Tibial artery (tissue), 4 donors: Measurements from ENCODE around the gene PRDM13.
"Not testable (repeated sequence)": the region's sequence is repeated elsewhere in the genome, so short reads cannot be mapped to it uniquely, and the experiment has no call there.

Experiments
- DNase-seq, 2 donors: peaks; one replicate each; pipeline ENCODE4 v3.0.0-alpha.2; 2019
- H3K27ac ChIP-seq, 2 donors: fragments of 200-600 bp; sonication (generic) in 1 of 2; 1 replicate in 1 of 2; 2 replicates in 1 of 2; pipeline ENCODE4 v1.5.1; 2018 to 2019; ENCODE audit warnings: mild to moderate bottlenecking in 1 of 2
- H3K27me3 ChIP-seq, 2 donors: fragments of 200-600 bp; sonication (generic) in 1 of 2; one replicate each; pipeline versions ENCODE4 v1.5.1 to v1.6.0; 2016 to 2019
- H3K36me3 ChIP-seq, 3 donors: fragments of 200-600 bp; sonication (generic) in 2 of 3; one replicate each; pipeline ENCODE4 v1.5.1; 2016 to 2019; ENCODE audit warnings: mild to moderate bottlenecking in 2 of 3
- H3K4me1 ChIP-seq, 4 donors: fragments of 200-600 bp; sonication (generic) in 2 of 4; 1 replicate in 3 of 4; 2 replicates in 1 of 4; pipeline ENCODE4 v1.5.1; 2016 to 2019
- H3K4me3 ChIP-seq, 2 donors: fragments of 200-600 bp; sonication (generic) in 1 of 2; 1 replicate in 1 of 2; 2 replicates in 1 of 2; pipeline ENCODE4 v1.5.1; 2018 to 2019; ENCODE audit warnings: mild to moderate bottlenecking in 2 of 2
- H3K9me3 ChIP-seq, 3 donors: fragments of 200-600 bp; sonication (generic) in 1 of 3; one replicate each; pipeline ENCODE4 v1.5.1; 2016 to 2019
- CTCF ChIP-seq, 2 experiments: fragments of 200-600 bp in 1 of 2; fragments of 450-650 bp in 1 of 2; IDR thresholded peaks; one replicate each; pipeline ENCODE4 v1.5.1; 2017 to 2019; ENCODE audit warnings: antibody characterized with exemption in 2 of 2, mild to moderate bottlenecking in 1 of 2, moderate library complexity in 1 of 2
- intact Hi-C: fragments of 100-400 bp; cut with DNase I; formaldehyde crosslinking; loops from one replicate; pipeline ENCODE4 v1.15.0; 2023; ENCODE audit warnings: low total_unique reads

Gene PRDM13

GRCh38 chr6:99641270-99641669 is 34.6 kb downstream of the PRDM13 start:
- Histone ChIP-seq H3K27ac (no peak overlapping the region), H3K36me3 (no peaks in the 10 kb centered on the region), H3K4me3 (no peak overlapping the region), H3K4me1 (no peaks in the 10 kb centered on the region), H3K9me3 (peaks cover 0 to 13% (median 13%) of the 10 kb centered on the region in 3 donors), H3K27me3 (no peaks in the 10 kb centered on the region)
- TF ChIP-seq CTCF (IDR thresholded peaks at IDR 0.05) = no peak
- no peak for DNase-seq
- intact Hi-C loops = no loop called here

- H3K36me3 ChIP-seq = no peaks in the 10 kb centered on the region
- H3K27me3 ChIP-seq = no peaks in the 10 kb centered on the region
- no peak for DNase-seq
- no peak overlapping the region for H3K4me3 ChIP-seq
- intact Hi-C loops = no loop called here
- no peak overlapping the region for H3K27ac ChIP-seq
- no peaks in the 10 kb centered on the region for H3K9me3 ChIP-seq
- TF ChIP-seq CTCF (IDR thresholded peaks at IDR 0.05) = no peak
- H3K4me1 ChIP-seq = no peaks in the 10 kb centered on the region
Observed at GRCh38 chr6:99645986-99646385, 39.4 kb downstream of the PRDM13 start.

DNA sequence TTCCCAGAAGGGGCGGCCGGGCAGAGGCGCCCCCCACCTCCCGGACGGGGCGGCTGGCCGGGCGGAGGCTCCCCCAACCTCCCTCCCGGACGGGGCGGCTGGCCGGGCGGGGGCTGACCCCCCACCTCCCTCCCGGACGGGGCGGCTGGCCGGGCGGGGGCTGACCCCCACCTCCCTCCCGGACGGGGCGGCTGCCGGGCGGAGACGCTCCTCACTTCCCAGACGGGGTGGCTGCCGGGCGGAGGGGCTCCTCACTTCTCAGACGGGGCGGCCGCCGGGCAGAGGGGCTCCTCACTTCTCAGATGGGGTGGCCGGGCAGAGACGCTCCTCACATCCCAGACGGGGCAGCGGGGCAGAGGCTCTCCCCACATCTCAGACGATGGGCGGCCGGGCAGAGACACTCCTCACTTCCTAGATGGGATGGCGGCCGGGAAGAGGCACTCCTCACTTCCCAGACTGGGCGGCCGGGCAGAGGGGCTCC is 43.5 kb downstream of the PRDM13 start:
- H3K4me3 ChIP-seq, DNase-seq, H3K9me3 ChIP-seq, H3K27me3 ChIP-seq, H3K4me1 ChIP-seq, intact Hi-C loops, H3K27ac ChIP-seq, H3K36me3 ChIP-seq: not testable (repeated sequence)

GRCh38 chr6:99660206-99660605 is 53.6 kb downstream of the PRDM13 start:
- Histone ChIP-seq H3K36me3 (no peaks in the 10 kb centered on the region), H3K27me3 (no peaks in the 10 kb centered on the region), H3K4me3 (no peak overlapping the region), H3K27ac (no peak overlapping the region), H3K9me3 (no peaks in the 10 kb centered on the region), H3K4me1 (no peaks in the 10 kb centered on the region)
- no peak for TF ChIP-seq CTCF (IDR thresholded peaks at IDR 0.05)
- intact Hi-C loops = no loop called here
- no peak for DNase-seq

GRCh38 chr6:99661870-99662269 is 55.2 kb downstream of the PRDM13 start:
- H3K9me3 ChIP-seq = no peaks in the 10 kb centered on the region

GRCh38 chr6:99662616-99663015 is 56.0 kb downstream of the PRDM13 start:
- DNase-seq = no peak
- no peaks in the 10 kb centered on the region for H3K4me1 ChIP-seq
- H3K27me3 ChIP-seq = no peaks in the 10 kb centered on the region
- no peaks in the 10 kb centered on the region for H3K36me3 ChIP-seq
- no peak overlapping the region for H3K27ac ChIP-seq
- intact Hi-C loops = no loop called here
- no peak overlapping the region for H3K4me3 ChIP-seq
- no peaks in the 10 kb centered on the region for H3K9me3 ChIP-seq
- TF ChIP-seq CTCF (IDR thresholded peaks at IDR 0.05) = no peak

More at GRCh38 chr6:99661870-99662269, 55.2 kb downstream of the PRDM13 start:
- no peaks in the 10 kb centered on the region for H3K36me3 ChIP-seq
- H3K27me3 ChIP-seq = no peaks in the 10 kb centered on the region
- H3K4me3 ChIP-seq = no peak overlapping the region
- H3K27ac ChIP-seq = no peak overlapping the region
- intact Hi-C loops = no loop called here
- no peaks in the 10 kb centered on the region for H3K4me1 ChIP-seq
- DNase-seq = no peak
- no peak for TF ChIP-seq CTCF (IDR thresholded peaks at IDR 0.05)
